Stimulated activated CD8-positive, alpha-beta memory T cell treated with anti-CD3 and anti-CD28 coated beads, Interleukin-7, amount 100 ng/mL, for 4 hours (primary cell): ENCODE results near the gene SCNM1.
A peak's percentile ranks its signal among the peaks of the same experiment; 100 is the strongest.

Source experiments
- DNase-seq, 2 donors: peaks; one replicate each; pipeline ENCODE4 v3.0.0-alpha.2; 2020; ENCODE audit warnings: low read depth in 2 of 2

SCNM1 gene, protein sequence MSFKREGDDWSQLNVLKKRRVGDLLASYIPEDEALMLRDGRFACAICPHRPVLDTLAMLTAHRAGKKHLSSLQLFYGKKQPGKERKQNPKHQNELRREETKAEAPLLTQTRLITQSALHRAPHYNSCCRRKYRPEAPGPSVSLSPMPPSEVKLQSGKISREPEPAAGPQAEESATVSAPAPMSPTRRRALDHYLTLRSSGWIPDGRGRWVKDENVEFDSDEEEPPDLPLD

GRCh38 chr1:151165738-151166504 is at the start of gene SCNM1, which contains the start of gene LYSMD1:
Gene SCNM1 (plus strand): TSS chr1:151166144. CDS start chr1:151166153, 9 bp downstream.
Gene LYSMD1 (minus strand): TSS chr1:151165902. CDS start chr1:151165258, 644 bp downstream.
- DNase-seq: peak; percentile 91 to 93

GRCh38 chr1:151124763-151125403 is 41.1 kb upstream of the SCNM1 start:
- no peak for DNase-seq

GRCh38 chr1:151128800-151129199 is 37.1 kb upstream of the SCNM1 start:
- DNase-seq: no peak

GRCh38 chr1:151130987-151131586 is 34.9 kb upstream of the SCNM1 start:
- DNase-seq: peak; percentile 74 to 76

GRCh38 chr1:151131701-151132334 is 34.1 kb upstream of the SCNM1 start:
- DNase-seq: no peak

DNA sequence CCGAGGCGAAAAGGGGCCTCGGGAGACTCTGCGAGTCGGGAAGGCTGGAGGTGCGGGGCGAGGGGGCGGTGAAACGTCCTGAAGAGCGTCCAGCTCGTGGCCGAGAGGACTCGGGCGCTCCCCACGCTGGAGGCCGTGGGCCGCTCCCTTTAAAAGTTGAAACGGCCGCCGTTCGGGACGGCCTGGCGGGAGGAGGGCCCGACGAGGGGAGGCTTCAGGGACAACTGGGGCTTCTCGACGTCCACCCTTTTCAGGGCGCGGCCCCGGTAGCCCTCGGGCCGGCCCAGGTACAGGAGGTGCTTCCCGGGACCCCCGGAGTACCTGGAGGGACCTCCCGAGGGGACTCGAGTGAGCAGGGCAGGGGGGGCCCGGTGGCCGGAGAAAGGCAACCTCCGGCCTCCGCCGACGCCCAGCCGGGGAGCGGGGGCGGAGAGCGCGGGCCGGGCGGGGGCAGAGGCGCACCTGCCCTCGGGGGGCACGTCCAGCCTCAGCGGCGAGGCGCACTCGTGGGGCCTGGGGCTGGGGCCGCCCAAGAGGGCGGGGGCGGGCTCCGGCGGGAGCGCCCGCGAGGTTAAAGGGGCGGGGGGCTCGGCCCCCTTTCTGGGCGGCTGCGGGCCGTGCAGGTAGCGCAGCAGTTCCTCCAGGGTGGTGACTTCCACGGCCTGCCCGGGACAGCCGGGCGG is 33.5 kb upstream of the SCNM1 start:
- DNase-seq: no peak

DNA sequence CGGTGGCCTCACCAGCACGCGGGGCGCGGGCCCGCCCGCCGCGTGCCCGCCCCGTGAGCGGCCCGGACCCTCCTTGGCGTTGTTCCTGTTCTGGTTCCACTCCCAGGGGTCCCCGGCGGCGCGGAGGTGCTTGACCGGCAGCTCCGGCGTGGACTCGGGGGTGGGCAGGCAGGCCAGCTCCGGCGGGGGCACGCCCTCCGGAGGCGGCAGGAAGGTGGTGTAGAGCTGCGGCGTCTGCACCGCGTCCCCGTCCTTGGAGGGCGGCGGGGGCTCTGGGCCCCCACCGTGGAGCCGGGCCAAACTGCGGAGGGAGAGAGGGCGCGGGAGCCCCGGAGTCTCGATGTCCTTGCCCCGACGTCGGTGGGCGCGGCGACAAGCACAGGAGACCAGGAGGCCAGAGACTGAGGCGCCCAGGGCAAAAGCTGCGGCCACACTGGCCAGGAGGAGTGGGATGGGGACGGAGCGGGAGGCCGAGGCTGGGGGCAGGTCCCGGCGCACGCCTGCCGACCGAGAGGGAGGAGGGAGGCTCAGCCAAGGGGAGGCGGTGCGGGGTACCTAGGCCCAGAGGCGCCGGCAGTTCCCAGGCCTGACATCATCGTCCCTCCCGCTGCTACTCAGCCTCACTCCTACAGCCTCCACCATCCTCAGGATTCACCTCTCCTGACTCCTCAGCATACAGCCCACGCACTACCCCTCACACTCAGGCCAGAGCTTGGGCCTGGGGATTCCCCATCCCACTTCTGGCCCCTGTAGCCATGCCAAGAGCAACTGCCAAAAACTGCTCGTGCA is 32.7 kb upstream of the SCNM1 start:
- DNase-seq: no peak

GRCh38 chr1:151134396-151134795 is 31.5 kb upstream of the SCNM1 start:
- DNase-seq: no peak

DNA sequence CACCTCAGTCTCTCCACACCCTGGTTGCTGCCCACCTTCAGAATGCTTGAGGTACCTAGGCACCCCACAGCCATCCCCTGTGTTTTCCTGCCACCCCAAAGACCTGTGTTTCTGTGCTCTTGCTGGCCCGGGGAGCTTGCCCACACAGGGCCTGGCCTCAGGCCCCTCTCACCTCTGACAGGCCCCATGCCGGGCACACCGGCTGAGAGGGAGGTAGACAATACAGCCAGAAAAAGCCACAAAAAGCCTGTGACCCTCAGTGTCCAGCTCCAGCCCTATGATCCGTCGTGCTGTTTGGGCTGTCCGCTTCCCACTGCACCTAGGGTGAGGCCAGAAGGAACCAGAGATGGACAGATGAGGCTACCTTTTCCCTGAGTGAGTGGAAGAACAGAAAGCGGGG is 31.0 kb upstream of the SCNM1 start:
- DNase-seq: no peak

DNA sequence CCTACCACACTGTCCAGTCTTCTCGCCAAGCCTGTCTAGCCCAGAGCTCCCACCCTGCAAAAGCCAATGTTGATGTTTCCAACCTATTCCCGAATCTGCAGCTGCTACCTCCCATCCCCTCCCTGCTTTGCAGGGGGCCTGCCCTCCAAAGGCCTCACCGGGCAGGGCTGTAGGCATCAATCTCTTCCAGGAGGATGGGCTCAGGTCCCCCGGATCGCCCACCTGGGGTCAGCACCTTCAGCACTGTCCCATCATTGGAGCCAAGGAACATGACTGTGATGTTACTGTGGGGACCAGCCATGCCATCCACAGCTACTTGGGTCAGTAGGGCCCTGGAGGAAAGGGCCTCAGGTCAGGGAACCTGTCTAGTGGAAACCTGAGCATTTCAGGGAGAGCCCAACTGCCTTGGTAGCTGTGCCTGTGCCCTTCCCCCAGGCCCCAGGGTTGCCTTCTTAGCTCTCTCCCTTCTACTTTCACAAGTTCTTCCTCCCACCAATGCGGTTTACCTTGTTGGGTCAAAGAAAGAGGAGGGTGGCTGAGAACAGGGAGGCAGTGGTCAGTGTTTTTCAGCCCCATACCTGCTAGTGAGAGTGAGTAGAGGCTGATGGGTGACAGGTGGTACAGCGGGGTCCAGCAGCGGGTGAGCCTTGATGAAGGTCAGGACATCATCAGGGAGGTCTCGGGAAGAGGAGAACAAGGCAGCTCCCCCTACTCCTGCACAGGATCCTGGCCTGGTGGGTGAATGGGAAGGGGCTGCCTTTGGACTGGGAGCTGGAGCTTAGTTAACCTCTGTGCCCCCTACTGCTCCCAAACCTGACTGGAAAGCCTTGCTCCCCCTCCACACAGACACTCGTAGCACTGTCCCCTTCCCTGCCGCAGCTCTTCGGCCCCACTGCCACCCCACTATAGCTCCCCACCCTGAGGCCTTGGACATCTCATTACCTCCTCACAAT is 30.2 kb upstream of the SCNM1 start:
- DNase-seq: no peak

DNA sequence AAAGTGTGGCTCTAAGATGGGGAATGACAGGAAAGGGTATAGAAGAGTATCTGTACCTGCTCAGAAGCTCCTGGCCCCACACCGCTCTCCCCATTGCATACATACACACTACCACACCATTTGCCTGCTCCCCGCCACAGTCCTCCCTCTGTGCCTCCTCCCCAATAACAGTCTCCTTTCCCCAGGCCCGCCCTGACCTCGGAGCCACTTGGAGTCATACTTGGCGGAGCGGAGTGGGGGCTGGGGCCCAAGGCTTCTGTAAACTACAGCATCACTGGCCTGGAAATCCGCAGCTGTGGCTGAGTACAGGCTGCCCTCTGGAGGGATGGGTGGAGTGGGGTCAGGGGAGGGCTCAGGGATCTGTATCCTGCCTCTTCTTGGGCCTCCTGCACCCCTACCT is 28.2 kb upstream of the SCNM1 start:
- no peak for DNase-seq

DNA sequence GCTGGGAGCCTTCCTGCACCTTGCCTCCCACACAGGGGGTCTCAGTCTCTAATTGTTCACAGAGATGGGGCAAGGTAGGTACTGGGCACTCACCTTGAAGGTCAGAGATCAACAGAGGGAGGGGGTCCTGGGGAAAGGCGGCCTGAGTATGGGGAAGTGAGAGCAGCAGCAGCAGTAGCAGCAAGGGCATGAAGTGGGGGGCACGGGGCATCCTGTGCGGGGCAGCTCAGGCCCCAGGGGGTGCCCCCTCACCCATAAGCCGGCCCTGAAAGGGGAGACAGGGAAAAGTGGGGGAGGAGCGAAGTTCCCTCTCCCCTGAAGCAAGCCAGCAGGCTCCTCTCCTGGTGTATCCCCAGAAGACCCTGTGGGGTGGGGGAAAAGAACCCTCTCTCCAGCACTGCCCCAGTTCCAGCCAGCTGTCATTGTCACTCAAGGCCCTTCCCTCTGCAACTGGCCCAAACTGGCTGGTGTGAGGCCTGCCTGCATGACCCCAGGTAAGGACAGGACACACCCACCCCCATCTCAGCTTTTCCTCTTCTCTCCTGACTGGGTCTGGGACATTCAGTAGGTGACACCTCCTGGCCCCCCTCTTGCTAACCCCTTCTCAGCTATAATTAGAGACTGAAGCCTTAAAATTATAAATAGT is 23.4 kb upstream of the SCNM1 start:
- DNase-seq: no peak

- DNase-seq: no peak
Measured at GRCh38 chr1:151143057-151143435, 22.9 kb upstream of the SCNM1 start.

DNA sequence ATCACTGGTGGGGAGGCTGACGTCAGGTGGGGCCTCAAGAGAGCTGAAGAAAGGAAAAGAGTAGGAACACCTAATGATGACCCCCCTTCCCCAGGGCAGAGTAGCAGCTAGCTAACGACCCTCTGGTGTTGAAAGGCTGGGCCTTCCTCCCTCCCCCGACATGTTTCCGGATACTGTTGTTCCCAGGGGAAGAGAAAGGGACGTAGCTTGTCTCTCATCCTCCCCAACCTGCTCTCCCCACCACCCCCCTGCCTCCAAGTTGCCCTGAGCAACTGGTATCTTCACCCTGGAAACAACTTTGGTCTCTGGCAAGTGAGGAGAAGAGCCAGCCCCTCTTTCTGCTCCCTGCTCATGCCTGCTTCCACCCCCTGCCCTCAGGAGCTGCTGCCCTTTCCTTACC is 22.0 kb upstream of the SCNM1 start:
- DNase-seq: no peak

GRCh38 chr1:151144474-151145303 is 21.3 kb upstream of the SCNM1 start:
- DNase-seq: no peak

GRCh38 chr1:151145304-151146071 is 20.5 kb upstream of the SCNM1 start:
- no peak for DNase-seq

DNA sequence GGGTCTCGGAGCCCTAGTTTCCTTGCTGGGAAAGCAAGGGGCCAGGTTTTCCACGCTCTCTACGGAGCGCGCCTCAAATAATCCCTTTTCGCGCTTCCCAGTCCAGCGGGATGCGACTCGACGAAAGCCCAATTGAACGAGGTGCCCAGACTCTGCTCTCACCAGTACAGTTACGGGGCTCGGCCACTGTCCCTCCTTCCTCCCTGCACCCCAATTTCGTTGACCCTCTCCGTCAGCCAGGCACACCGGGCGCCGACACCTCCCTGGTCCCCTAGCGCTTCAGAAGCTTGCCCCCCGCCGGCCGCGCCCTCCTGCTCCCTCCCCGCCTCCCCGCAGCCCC is 19.9 kb upstream of the SCNM1 start:
- DNase-seq: no peak
